ENCODE results near the gene ROBO2. TPM values are rescaled to one million over a fixed set of nuclear protein-coding genes. Genes with fewer than 3 reads are reported as not detected.

Gene ROBO2
- total and polyA plus RNA-seq, 4 donors, result 0.30 to 72.4 (median 3.3) TPM

DNA sequence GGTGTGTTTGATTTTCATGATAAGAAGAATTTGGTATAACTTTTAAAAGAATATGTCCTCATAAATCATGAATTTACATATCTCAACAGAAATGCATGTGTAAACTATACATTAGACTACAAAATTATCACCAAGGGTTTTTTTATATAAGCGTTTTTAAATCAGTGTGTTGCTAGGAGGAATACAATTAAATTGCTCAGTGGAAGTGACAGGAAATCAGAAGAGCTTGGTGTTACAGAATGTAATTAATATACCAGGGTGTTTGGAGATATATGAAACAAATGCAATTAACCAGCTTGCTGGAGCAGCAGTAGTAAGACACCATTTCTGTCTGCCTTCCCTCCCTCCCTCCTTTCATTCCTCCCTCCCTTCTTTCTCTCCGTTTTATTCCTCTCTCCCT, 2.4 kb downstream of the ROBO2 start:
- peak overlapping the region in 1 of 2 donors; percentile 98 for H3K9ac ChIP-seq (ENCODE audit: insufficient read depth in 1 of 2, low read length in 2 of 2)
- TF ChIP-seq CTCF (IDR thresholded peaks at IDR 0.05; ENCODE audit: control extremely low read depth, extremely low read depth), result no peak
- WGBS, 2 donors, result 60 to 64% methylated on average over 2 of the region's 2 CpGs
- H3K27ac ChIP-seq (ENCODE audit: low read depth in 1 of 2, low read length in 1 of 2), result no peak overlapping the region
- no peak overlapping the region for H3K4me3 ChIP-seq
- H3K36me3 ChIP-seq (ENCODE audit: control insufficient read depth in 4 of 4, insufficient read depth in 4 of 4, low read length in 4 of 4), result no peaks in the 10 kb centered on the region
- H3K9me3 ChIP-seq (ENCODE audit: control insufficient read depth in 4 of 4, insufficient read depth in 3 of 4, low read length in 3 of 4), result peaks cover 0 to 2% (median 0%) of the 10 kb centered on the region in 4 donors
- peaks cover 0 to 3% (median 0%) of the 10 kb centered on the region in 3 donors for H3K27me3 ChIP-seq (ENCODE audit: control insufficient read depth in 3 of 3, insufficient read depth in 3 of 3, low read length in 2 of 3)
- DNase-seq (peak in 1 of 3 donors; percentile 23), ATAC-seq (ENCODE audit: insufficient read depth, low FRiP score) (no peak)
- peaks cover 0 to 9% (median 0%) of the 10 kb centered on the region in 5 donors for H3K4me1 ChIP-seq (ENCODE audit: control insufficient read depth in 5 of 5, insufficient read depth in 5 of 5, low read length in 5 of 5)

GRCh38 chr3:77042882-77043281, 3.0 kb downstream of the ROBO2 start:
- H3K9ac ChIP-seq (ENCODE audit: insufficient read depth in 1 of 2, low read length in 2 of 2), result peak overlapping the region in 1 of 2 donors; percentile 98
- H3K4me3 ChIP-seq, result no peak overlapping the region
- no peak for ATAC-seq (ENCODE audit: insufficient read depth, low FRiP score)

GRCh38 chr3:77045686-77046085, 5.8 kb downstream of the ROBO2 start:
- Histone ChIP-seq H3K4me1 (ENCODE audit: control insufficient read depth in 5 of 5, insufficient read depth in 5 of 5, low read length in 5 of 5) (peaks cover 0 to 9% (median 0%) of the 10 kb centered on the region in 5 donors), H3K9ac (ENCODE audit: insufficient read depth in 1 of 2, low read length in 2 of 2) (no peak overlapping the region), H3K9me3 (ENCODE audit: control insufficient read depth in 4 of 4, insufficient read depth in 3 of 4, low read length in 3 of 4) (peaks cover 0 to 2% (median 0%) of the 10 kb centered on the region in 4 donors), H3K4me3 (no peak overlapping the region), H3K36me3 (ENCODE audit: control insufficient read depth in 4 of 4, insufficient read depth in 4 of 4, low read length in 4 of 4) (no peaks in the 10 kb centered on the region), H3K27ac (ENCODE audit: low read depth in 1 of 2, low read length in 1 of 2) (no peak overlapping the region), H3K27me3 (ENCODE audit: control insufficient read depth in 3 of 3, insufficient read depth in 3 of 3, low read length in 2 of 3) (no peaks in the 10 kb centered on the region)
- 97 to 98% methylated on average over 3 of the region's 3 CpGs for WGBS, 2 donors
- no peak for ATAC-seq (ENCODE audit: insufficient read depth, low FRiP score)
- no peak for TF ChIP-seq CTCF (IDR thresholded peaks at IDR 0.05; ENCODE audit: control extremely low read depth, extremely low read depth)
- DNase-seq, result no peak

More at GRCh38 chr3:77042882-77043281, 3.0 kb downstream of the ROBO2 start:
- Histone ChIP-seq H3K36me3 (ENCODE audit: control insufficient read depth in 4 of 4, insufficient read depth in 4 of 4, low read length in 4 of 4) (no peaks in the 10 kb centered on the region), H3K9me3 (ENCODE audit: control insufficient read depth in 4 of 4, insufficient read depth in 3 of 4, low read length in 3 of 4) (peaks cover 0 to 2% (median 0%) of the 10 kb centered on the region in 4 donors), H3K27ac (ENCODE audit: low read depth in 1 of 2, low read length in 1 of 2) (no peak overlapping the region), H3K27me3 (ENCODE audit: control insufficient read depth in 3 of 3, insufficient read depth in 3 of 3, low read length in 2 of 3) (peaks cover 0 to 3% (median 0%) of the 10 kb centered on the region in 3 donors), H3K4me1 (ENCODE audit: control insufficient read depth in 5 of 5, insufficient read depth in 5 of 5, low read length in 5 of 5) (peaks cover 0 to 9% (median 0%) of the 10 kb centered on the region in 5 donors)
- WGBS, 2 donors, result 37% methylated on average over 2 of the region's 2 CpGs
- peak; percentile 16 to 84 (median 75) for DNase-seq
- no peak for TF ChIP-seq CTCF (IDR thresholded peaks at IDR 0.05; ENCODE audit: control extremely low read depth, extremely low read depth)

- ATAC-seq (ENCODE audit: insufficient read depth, low FRiP score), result no peak
- no peak for TF ChIP-seq CTCF (IDR thresholded peaks at IDR 0.05; ENCODE audit: control extremely low read depth, extremely low read depth)
Measured at GRCh38 chr3:77048186-77048585, 8.3 kb downstream of the ROBO2 start.

More at GRCh38 chr3:77048186-77048585, 8.3 kb downstream of the ROBO2 start:
- DNase-seq, result no peak
- H3K9ac ChIP-seq (ENCODE audit: insufficient read depth in 1 of 2, low read length in 2 of 2), result no peak overlapping the region
- no peaks in the 10 kb centered on the region for H3K36me3 ChIP-seq (ENCODE audit: control insufficient read depth in 4 of 4, insufficient read depth in 4 of 4, low read length in 4 of 4)
- peaks cover 0 to 13% (median 0%) of the 10 kb centered on the region in 5 donors for H3K4me1 ChIP-seq (ENCODE audit: control insufficient read depth in 5 of 5, insufficient read depth in 5 of 5, low read length in 5 of 5)
- no peaks in the 10 kb centered on the region for H3K27me3 ChIP-seq (ENCODE audit: control insufficient read depth in 3 of 3, insufficient read depth in 3 of 3, low read length in 2 of 3)
- H3K9me3 ChIP-seq (ENCODE audit: control insufficient read depth in 4 of 4, insufficient read depth in 3 of 4, low read length in 3 of 4), result no peaks in the 10 kb centered on the region
- WGBS, 2 donors, result 83 to 84% methylated on average over 5 of the region's 5 CpGs
- H3K4me3 ChIP-seq, result no peak overlapping the region
- no peak overlapping the region for H3K27ac ChIP-seq (ENCODE audit: low read depth in 1 of 2, low read length in 1 of 2)
